SKM-1 treated with dmso at 0.1 percent for 144 hours (cell line): ENCODE measurements around the gene PDPN.
"Not testable (repeated sequence)": the region's sequence is repeated elsewhere in the genome, so short reads cannot be mapped to it uniquely, and the experiment has no call there.

Experiments used
- DNase-seq: peaks from one replicate; lab custom pipeline; 2025; ENCODE audit not compliant: unreplicated experiment; lab: John Stamatoyannopoulos, UW

Gene PDPN, protein sequence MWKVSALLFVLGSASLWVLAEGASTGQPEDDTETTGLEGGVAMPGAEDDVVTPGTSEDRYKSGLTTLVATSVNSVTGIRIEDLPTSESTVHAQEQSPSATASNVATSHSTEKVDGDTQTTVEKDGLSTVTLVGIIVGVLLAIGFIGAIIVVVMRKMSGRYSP

DNA sequence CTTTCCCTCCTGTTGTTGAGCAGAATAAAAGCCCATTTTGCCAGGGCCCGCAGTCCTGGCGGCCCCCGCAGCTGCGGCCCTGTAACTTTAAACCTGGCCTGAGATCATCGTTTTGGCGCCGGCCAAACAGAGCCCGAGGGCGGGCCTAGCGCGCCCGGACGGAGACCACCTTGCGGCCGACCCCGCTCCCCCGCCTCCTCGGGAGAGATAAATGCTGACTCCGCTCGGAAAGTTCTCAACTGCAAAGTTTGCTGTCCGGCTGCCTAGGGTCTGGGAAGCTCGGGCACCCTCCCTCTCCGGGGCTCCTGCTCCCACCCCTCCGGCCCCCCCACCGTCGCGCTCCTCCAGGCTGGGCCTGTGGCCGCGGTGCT, at the start of gene PDPN:
Gene PDPN (plus strand): TSS at position 238 of the 371 bp plus-strand sequence. CDS start 202 bp downstream, outside the sequence.
- DNase-seq, result no peak

DNA sequence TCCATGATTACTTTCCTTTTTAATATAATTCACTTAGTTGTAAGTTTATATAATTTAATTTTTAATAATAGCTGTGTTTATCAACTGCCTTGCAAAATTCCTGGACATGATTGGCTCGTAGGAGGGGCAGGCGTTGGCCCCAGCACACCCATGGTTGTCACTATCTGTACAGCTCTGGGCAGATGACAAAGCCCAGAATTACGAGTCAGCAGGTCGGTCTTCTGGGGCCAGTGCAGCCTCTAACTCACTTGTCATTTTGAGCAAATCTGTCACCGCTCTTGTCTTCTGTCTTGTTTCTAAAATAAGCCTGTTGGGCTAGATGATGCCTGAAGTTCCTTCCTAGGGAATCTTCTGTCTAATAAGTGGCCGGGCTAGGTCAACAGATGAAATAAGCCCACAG, 48.4 kb upstream of the PDPN start:
- no peak for DNase-seq

DNA sequence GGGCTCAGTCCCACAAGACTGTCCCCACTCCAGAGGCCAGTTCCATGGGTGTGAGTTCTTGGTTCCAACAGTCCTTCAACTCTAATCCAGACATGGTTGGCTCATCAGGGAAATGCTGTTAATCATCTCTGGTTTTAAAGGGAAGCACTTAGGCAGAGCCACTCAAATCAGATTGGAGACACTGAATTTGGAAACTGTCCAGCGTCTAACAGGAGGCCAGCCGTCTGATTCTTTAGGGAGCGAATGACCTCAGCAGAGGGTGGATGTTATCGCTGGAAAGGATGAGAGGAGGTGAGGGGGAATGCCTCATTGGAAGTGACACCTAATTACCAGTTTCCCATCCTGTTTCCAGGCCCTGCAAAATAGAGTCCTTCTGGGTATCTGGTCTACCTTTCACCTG, 47.1 kb upstream of the PDPN start:
- no peak for DNase-seq

DNA sequence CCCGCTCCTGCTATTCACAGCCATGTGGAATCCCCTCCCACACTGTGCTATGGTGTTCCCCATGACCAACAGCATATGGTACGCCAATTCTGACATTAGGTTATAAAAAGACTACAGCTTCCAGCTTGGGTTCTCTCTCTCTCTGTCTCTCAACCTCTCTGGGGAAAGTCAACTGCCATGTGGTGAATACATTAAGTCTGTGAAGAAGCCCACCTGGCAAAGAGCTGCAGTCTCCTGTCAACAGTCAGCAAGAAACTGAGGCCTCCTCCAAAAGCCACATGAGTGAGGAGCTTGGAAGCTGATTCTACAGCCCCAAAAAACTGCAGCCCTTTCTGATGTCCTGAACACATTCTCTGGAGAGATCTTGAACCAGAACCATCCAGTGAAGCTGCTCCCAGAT, 44.8 kb upstream of the PDPN start:
- DNase-seq, result no peak

DNA sequence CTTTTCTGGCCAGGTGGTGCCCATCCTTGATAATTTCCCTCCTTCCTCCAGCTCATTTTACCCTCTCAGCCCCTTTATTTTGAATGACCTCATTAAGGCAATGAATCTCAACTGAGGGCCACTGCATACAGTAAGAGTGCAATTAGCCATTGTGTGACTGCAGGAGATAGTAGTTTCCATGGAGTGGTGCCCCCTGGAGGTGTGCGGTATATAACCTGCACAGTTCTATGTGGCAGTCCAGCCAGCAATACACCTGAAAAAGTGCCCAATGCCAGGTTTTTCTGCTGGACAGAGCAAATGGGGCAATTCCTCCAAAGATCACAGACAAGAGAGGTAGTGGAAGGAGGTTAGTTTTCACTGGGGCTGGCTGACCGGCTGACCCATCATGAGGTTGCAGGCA, 43.9 kb upstream of the PDPN start:
- DNase-seq, result no peak

DNA sequence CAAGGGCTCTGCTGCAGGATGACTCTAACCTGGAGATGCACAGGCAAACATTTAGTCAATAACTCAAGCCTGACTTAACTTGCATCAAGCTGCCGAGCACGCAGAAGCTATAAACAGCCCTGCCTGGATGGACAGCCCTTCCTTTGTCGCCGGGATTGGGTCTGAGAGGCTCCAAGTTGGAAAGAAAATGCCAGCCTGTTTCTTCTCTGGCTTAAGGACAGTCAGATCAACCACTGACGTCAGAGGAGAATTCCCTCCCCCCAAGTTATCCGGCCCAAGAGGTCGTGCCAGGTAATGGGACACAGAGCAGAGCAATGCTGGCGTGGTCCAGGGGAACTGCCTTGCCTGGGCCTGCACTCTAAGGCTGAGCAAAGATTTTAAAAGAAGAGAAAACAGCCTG, 42.8 kb upstream of the PDPN start:
- DNase-seq, result no peak

DNA sequence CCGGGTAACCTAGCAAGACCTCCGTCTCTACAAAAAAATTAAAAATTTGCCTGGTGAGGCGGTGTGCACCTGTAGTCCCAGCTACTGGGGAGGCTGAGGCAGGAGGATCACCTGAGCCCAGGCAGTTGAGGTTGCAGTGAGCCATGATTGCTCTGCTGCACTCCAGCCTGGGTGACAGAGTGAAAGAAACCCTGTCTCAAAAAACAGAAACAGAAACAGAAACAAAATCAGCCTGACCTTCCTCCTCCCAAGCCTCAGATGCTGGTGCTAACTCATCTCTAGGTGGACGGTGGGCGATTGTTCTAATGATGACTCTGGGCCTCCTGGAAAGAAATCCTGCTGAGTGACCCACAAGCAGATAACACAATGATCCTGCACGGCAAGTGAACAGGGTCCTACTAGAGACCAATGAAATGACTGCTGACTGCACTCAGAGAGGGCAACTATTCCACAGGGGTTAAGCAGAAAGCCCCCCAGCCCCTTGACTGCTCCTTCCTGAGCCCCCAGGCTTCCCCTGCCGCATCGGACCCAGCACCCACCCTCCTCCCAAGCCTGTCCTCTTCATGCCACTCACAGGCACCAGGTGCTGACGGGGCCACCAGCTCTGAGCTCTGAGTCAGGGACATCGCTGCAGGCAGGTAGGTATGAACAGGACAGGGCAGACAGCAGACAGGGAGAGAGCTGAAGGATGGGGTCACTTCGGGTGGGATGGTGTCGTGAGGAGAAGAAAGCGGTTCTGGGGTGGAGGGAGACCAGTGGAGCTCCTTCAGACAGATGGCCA, 42.0 kb upstream of the PDPN start:
- no peak for DNase-seq

DNA sequence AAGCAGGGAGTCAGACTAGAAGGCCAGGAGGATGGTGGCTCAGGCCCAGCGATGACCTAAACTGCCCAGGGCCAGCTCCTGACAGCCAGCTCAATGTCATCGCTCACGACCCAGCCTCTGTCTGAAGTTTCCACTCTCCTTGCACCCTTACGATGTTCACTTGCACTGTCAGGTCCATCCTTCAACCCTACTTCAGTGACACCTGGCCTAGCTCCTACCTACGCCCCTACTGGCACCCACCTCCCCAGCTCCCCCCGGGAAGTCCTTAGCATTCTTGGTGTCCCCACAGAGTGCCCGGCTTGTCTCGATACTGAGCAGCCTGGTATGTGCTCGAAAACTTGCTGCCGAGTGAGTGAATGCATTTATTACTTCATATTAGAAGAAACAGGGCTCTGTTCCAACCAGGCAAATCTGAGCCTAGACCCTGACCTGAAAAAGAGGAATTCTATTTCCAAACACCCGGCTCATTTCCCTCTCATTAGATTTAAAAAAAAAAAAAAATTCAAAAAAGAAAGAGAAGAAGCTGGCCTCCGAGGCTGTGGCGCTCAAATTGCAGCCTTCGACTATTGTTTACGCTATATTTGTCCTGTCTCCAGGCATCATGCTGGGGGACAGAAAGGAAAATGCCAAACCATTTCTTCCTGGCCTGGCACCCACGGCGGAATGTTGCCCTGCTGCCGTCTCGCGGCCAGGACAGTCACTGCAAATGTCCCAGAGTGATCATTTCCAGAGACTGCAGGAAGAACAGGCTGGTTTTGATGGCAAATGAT, 40.0 kb upstream of the PDPN start:
- no peak for DNase-seq

DNA sequence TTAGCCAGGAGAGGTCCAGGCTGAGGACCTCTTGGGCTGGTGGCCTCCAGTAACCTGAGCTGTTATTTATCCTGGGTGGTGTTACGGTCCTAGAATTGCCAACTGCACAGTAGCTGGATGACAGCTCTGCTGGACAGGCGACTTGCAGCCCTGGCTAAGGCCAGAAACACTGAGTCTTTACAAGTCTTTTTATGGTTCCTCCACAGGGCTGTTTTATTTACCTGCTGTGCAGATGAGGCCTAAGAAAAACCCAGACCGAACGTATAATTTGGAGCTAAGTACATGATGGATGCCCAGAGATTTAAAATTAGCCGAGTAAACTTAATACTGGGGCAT, 39.4 kb upstream of the PDPN start:
- no peak for DNase-seq

DNA sequence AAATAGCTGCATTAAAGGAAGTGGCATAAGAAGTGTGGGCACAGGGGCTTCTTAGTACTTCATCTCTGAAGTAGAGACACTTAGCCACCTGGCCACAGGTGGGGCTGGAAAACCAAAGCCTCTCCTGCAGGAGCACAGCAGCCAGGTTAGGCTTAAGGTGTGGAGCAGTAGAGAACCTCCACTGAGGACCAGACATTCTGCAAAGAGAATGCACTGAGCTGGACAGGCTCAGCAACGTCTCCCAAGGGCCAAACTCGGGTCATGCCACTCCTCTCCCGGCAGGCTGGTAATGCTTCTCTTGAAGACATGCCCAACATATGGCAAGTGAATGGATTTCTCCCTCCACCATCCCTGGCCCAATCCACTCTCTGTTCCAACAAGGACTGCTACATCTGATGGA, 36.8 kb upstream of the PDPN start:
- no peak for DNase-seq

DNA sequence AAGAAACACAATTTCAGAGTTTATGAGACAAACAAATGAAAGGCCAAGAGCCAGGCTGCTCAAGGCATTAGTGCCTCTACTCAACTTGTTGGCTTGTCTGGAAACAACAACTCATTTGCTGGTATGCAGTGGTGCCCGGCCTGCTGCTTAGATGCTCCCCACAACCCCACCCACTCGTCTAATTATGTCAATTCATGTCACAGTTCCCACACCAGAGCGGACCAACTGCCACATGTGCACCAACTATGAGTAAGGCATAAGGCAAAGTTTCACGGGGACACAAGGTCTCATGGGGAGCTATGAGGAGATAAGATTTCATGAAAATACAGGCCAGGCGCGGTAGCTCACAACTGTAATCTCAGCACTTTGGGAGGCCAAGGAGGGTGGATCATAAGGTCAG, 35.4 kb upstream of the PDPN start:
- no peak for DNase-seq

DNA sequence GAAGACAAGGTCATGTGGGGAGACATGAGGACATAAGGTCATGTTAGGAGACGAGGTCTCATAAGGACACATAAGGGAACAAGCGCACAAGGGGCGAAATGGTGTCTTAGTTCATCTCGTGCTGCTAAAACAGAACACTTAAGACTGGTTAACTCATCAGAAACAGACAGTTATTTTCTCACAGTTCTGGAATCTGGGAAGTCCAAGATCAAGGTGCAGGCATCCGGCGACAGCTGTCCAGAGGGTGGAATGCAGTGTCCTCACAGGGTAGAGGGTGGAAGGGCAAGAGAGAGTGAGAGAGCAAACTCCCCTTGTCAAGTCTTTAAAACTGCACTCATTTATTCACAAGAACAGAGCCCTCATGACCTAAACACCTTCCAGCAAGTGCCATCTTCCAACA, 34.6 kb upstream of the PDPN start:
- DNase-seq, result no peak

DNA sequence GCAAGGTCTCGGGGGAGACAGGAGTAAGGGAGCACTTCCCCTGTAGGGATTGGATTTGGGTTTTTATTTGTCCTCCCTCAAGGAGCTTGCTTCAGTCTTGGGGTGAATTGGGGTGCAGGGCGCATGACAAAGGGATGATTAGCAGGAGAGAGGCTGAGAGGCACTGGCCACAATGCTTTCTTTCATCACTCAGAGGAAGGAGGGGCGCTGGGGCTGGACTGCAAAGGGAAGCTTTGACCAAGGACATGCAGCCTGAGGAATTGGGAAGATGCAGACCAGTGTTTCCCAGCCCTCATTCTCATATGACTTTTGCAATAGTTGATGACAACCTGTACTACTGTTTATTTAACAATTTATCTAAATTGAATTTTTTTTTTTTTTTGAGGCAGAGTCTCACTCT, 34.1 kb upstream of the PDPN start:
- DNase-seq, result no peak

DNA sequence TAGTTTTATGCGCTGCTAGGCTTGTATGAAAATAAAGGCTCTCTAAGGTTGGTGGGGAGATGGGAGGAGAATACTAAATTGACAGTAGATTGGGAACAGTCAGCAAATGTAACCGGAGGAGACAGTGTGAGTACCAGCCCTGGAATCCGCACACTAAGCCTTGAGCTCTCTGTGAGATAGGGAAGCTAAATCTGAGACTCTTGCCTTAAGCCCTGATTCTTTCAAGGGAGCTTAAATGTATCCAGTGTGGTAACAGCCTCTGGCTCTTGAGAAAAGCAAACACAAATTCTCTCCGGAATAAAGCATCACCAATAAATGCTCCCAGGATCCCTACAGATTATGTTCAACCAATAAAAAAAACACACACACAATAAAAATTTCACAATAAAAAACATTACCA, 33.0 kb upstream of the PDPN start:
- no peak for DNase-seq

DNA sequence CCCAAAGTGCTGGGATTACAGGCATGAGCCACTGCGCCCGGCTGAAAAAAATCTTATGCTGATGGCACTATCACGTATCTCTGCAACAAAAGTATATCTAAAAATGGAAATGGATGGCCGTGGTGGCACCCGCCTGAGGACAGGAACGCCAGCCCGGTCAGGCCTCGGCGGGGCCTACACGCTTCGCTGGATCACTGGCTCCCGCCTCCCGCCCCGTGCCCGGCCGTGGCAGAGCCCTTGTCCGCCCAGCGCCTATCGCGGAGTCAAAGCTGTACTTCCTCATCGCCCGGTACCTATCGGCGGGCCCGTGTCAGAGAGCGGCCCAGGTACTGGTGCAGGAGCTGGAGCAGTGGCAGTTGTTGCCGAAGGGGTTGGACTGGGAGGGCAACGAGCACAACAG, 28.8 kb upstream of the PDPN start:
- no peak for DNase-seq

DNA sequence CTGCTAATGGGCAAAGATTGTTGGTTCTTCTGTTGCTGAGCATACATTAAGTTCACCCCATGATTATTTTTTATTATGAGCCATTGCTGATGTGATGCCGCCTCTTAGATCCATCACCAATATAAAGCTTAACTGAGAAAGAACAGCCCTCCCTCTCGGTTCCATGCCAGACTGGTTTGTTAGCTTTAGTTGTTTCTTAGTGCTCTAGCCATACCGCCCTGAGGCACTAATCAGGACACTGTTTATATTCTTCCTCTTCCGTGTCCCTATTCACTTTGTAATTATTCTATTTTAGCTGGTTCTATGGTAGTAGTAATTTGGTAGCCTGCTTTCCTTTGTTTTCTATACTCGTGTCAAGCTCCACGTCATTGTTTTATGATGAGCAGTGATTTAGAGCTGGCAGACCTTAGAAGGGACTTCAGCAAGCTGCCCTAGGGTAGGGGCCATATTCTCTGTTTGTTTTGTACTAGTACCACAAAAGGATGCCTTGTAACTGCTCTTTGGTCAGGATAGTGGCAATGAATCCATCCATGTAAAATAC, 27.3 kb upstream of the PDPN start:
- no peak for DNase-seq

DNA sequence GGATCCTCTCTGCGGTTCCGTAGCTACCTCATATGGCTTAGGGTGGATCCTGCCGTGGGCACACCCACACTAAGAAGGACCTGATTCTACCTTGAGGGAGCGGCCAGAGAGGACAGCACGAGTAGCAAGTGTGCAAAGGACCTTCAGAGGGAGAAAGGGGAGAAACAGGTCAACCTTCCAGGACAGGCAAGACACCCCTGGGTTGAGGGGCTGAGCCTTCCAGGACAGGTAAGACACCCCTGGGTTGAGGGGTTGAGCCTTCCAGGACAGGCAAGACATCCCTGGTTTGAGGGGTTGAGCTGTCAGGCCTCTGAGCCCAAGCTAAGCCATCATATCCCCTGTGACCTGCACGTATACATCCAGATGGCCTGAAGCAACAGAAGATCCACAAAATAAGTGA, 23.1 kb upstream of the PDPN start:
- DNase-seq, result no peak

DNA sequence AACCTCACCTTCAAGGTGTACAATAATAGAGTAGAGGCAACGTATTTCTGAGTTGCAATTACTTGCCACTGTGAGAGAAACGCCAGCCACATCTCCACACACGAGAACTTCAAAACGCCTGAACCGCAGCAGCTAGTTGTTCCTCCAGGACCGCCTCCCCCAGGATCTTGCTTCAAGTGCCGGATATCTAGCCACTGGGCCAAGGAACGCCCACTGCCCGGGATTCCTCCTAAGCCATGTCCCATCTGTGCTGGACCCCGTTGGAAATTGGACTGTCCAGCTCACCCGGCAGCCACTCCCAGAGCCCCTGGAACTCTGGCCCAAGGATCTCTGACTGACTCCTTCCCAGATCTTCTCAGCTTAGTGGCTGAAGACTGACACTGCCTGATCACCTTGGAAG, 20.7 kb upstream of the PDPN start:
- not testable (repeated sequence) for DNase-seq

DNA sequence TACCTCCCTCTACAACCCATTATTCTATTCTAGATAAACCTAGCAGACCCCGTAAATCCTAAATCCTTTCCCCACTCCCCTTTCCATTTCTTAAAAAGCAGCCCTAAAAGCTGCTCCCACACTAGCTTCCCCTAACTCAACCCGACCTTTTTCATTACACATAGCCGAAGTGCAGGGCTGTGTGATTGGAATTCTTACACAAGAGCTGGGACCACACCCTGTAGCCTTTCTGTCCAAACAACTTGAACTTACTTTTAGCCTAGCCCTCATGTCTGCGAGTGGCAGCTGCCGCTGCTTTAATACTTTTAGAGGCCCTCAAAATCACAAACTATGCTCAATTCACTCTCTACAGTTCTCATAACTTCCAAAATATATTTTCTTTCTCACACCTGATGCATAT, 19.6 kb upstream of the PDPN start:
- DNase-seq, result no peak

DNA sequence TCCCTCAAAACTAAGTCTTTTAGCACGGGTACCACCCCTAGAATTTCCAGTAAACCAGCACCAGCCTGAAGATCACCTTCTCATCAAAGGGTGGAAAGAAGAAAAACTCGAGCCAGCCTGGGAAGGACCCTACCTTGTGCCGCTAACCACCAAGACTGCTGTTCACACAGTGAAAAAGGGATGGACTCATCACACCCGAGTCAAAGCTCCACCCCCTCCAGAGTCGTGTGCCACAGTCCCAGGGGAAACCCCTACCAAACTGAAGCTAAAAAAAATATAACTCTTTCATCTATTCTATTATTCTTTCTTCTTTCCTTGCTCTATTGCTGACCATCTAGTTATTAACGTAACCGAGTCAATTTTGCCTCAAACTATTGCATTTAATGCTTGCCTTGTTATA, 13.2 kb upstream of the PDPN start:
- DNase-seq, result not testable (repeated sequence)

DNA sequence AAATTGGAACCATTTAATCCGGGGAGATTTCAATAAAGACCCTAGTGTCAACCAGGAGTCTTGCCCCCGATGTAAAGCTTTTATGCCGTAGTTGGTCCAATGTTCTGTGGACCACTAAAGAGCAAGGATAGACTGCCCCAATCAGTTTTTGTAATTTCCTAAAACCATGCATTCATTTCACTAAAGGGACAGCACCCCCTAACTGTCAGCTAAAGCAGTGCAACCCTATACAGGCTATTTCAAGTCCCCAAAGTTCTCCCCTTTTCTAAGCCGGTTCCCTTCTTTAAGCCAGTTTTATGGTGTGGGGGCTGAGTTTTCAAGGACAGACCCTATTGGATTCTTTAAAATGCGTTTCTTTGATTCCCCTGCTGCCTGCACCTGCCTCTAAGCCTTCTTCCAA, 12.7 kb upstream of the PDPN start:
- DNase-seq, result no peak

DNA sequence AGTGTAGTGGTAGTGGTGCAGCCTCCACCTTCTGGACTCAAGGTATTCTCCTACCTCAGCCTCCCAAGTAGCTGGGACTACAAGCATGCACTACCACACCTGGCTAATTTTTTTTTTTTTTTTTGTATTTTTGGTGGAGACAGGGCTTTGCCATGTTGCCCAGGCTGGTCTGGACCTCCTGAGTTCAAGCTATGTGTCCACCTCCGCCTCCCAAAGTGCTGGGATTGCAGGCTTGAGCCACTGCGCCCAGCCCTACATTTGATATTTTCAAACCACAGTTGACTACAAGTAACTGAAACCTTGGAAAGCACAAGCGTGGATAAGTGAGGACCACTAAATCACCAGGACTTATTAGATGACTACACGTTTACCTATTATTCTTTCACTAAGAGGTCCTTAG, 10.0 kb upstream of the PDPN start:
- no peak for DNase-seq
